HG03439 (cell line): ENCODE measurements around the gene ERP44.

ENCODE experiments used
- ATAC-seq: cut with Tn5 transposase; IDR thresholded peaks from one replicate; pipeline ENCODE4 v1.9.1; 2021; ENCODE audit warnings: mild to moderate bottlenecking, moderate library complexity; ENCODE audit not compliant: unreplicated experiment

Gene ERP44

DNA sequence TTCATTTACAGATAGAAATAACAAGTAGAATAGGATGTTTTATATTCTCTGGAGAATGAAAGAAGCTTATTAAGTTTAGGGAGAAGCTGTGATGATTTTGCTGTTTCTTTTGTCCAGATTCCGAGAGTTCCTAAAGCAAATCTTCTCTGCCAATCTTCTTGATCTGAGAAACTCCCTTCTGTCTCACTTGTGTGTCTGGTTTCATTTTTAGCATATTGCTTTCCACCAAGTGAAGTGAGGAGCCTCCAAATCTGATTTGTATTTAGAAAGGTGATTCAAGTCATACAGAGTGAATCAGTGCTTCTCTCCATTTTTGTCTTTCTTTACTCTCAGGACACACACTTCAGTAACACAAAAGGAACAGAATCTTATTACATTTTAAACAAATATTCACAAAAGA lies 144.0 kb downstream of the ERP44 start:
- ATAC-seq = peak; percentile 66

GRCh38 chr9:99953861-99954507 lies 144.8 kb downstream of the ERP44 start:
- no peak for ATAC-seq

- no peak for ATAC-seq
These were observed 149.9 kb downstream of the ERP44 start for GRCh38 chr9:99948896-99949295.

- no peak for ATAC-seq
These were observed 150.3 kb downstream of the ERP44 start for GRCh38 chr9:99948482-99948881.

- ATAC-seq = no peak
These were observed 151.4 kb downstream of the ERP44 start for GRCh38 chr9:99947395-99947794.

DNA sequence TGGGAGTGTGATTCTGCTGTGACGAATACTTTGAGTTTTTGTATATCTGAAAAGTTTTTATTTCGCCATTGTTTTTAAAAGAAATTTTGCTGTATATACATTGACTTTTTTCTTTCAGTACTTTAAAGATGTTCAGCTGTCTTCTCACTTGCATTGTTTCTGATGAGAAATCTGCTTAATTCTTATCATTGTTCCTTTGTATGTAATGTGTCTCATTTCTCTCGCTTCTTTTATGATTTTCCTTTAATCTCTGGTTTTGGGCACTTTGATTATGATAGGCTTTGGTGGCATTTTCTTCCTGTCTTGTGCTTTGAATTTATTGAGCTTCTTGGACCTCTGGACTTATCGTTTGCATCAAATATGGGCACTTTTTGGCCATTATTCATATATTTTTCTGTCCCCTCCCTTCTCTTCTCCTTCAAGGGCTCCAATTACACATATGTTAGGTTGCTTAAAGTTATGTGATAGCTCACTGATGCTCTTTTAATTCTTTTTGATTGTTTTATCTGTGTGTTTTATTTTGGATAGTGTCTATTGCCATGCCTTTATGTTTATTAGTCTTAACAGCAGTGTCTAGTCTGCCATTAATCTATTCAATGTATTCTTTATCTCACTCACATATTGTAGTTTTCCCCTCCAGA lies 161.7 kb downstream of the ERP44 start:
- ATAC-seq = no peak

DNA sequence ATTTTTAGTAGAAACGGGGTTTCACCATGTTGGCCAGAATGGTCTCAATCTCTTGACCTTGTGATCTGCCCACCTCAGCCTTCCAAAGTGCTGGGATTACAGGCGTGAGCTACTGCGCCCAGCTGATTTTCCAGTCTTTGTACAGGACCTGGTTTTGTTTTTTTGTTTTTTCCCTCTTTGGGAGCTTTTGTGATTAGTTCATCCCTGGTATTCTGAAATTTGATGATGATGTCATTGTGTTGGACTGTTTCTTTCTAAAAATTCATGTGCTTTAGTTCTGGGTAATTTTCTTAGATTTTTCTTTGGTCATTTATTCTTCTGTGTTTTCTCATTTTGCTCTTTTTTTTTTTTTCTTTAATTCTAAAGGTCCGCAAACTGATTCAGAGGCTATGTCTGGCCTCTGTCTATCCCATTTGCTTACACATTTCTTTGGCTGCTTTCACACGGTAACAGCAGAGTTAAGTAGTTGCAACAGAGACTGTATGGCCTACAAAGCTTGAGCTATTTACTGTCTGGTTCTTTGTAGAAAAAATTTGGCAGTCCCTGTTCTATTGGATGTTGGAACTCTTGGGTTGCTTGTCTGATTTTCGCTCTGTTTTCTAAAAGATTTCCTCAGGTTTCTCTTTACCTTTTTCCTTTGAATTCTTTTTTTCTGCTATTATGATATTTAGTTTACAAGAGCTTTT lies 167.5 kb downstream of the ERP44 start:
- ATAC-seq = no peak

DNA sequence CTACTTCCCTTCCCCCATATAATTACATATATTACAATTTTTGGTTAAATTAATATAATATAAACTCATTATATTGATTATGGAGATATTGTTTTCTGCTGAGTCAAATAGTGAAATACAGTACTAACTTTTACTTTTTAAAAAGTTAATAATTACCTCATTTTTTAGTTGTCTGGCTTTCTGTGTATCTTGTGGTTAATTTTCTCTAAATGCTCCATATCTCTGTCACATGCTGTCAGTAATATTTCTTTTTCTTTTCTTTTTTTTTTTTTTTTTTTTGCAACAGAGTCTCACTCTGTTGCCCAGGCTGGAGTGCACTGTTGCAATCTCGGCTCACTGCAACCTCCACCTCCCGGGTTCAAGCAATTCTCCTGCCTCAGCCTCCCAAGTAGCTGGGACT lies 169.1 kb downstream of the ERP44 start:
- no peak for ATAC-seq
